Activated CD8-positive, alpha-beta memory T cell treated with anti-CD3 and anti-CD28 coated beads, Interleukin-2, amount 10 ng/mL, durations not matched to agents 7 days and 5 days (primary cell): ENCODE results near the gene REL. TPM values are rescaled to one million over a fixed set of nuclear protein-coding genes. Genes with fewer than 3 reads are reported as not detected.
"Not testable (repeated sequence)": the region's sequence is repeated elsewhere in the genome, so short reads cannot be mapped to it uniquely, and the experiment has no call there.

Experiments used
- ATAC-seq: fragments of 150-1000 bp; cut with Tn5 transposase; one replicate; pipeline ENCODE4 v1.10.0; 2021; ENCODE audit warnings: moderate library complexity
- CTCF ChIA-PET: fragments of 350-600 bp; sonication (Branson Sonifier 250); formaldehyde crosslinking; loops from one replicate; lab custom pipeline; 2021; ENCODE audit warnings: antibody characterized with exemption; lab: Charles Lee
- DNase-seq: peaks from one replicate; pipeline ENCODE4 v3.0.0-alpha.2; 2020
- H3K27ac Mint-ChIP-seq: one replicate; pipeline ENCODE4 v1.8.0; 2021; ENCODE audit warnings: mild to moderate bottlenecking, mixed read lengths
- H3K27me3 Mint-ChIP-seq: one replicate; pipeline ENCODE4 v1.8.0; 2021; ENCODE audit warnings: mixed read lengths
- H3K36me3 Mint-ChIP-seq: one replicate; pipeline ENCODE4 v1.8.0; 2021; ENCODE audit warnings: mild to moderate bottlenecking, mixed read lengths
- H3K4me1 Mint-ChIP-seq: one replicate; pipeline ENCODE4 v1.8.0; 2021; ENCODE audit warnings: mixed read lengths
- H3K4me3 Mint-ChIP-seq: one replicate; pipeline ENCODE4 v1.8.0; 2021; ENCODE audit warnings: mild to moderate bottlenecking, moderate library complexity, mixed read lengths
- H3K9me3 Mint-ChIP-seq: one replicate; pipeline ENCODE4 v1.8.0; 2022; ENCODE audit warnings: low read depth, mixed read lengths
- total RNA-seq, 2 experiments: library from RNA; stranded (reverse); gene quantifications; one replicate each; pipeline ENCODE4 v1.2.3, GENCODE V29; 2021

The REL gene
- total RNA-seq, 2 experiments from 2014 or later: 22.1 to 31.9 TPM

- no peak overlapping the region for H3K27ac Mint-ChIP-seq
- DNase-seq (no peak), ATAC-seq (no peak)
- H3K4me3 Mint-ChIP-seq: no peak overlapping the region
- CTCF ChIA-PET: no interaction called here
- no peaks in the 10 kb centered on the region for H3K27me3 Mint-ChIP-seq
- H3K4me1 Mint-ChIP-seq: peaks cover 11% of the 10 kb centered on the region
- H3K9me3 Mint-ChIP-seq: no peaks in the 10 kb centered on the region
- peaks cover 6% of the 10 kb centered on the region for H3K36me3 Mint-ChIP-seq
These were observed 5.9 kb upstream of the REL start for GRCh38 chr2:60875520-60875919.

GRCh38 chr2:60880643-60881046, 729 bp upstream of the REL start:
- CTCF ChIA-PET: no interaction called here
- Mint-ChIP-seq H3K9me3 (no peaks in the 10 kb centered on the region), H3K4me3 (peak overlapping the region; percentile 94), H3K27me3 (no peaks in the 10 kb centered on the region), H3K36me3 (peaks cover 3% of the 10 kb centered on the region), H3K27ac (peak overlapping the region; percentile 92), H3K4me1 (peaks cover 12% of the 10 kb centered on the region)
- DNase-seq (no peak), ATAC-seq (no peak)

GRCh38 chr2:60882971-60883753, 1.8 kb downstream of the REL start:
- peak; percentile 50 for DNase-seq
- peak; percentile 8 for ATAC-seq
- Mint-ChIP-seq H3K27me3 (no peaks in the 10 kb centered on the region), H3K9me3 (no peaks in the 10 kb centered on the region), H3K4me3 (peak overlapping the region; percentile 94), H3K36me3 (peaks cover 3% of the 10 kb centered on the region), H3K4me1 (peaks cover 25% of the 10 kb centered on the region), H3K27ac (peak overlapping the region; percentile 97)
- CTCF ChIA-PET: interaction anchor here (0.8 to 2.3 kb wide), 9 partner anchors 12 to 183 kb away, joined by 3 to 7 read pairs (median 4); partner anchors contain the start of gene SANBR

- peaks cover 31% of the 10 kb centered on the region for H3K4me1 Mint-ChIP-seq
These were observed 2.5 kb downstream of the REL start for GRCh38 chr2:60883896-60884295.

GRCh38 chr2:60884800-60885199, 3.4 kb downstream of the REL start:
- ATAC-seq (no peak), DNase-seq (no peak)
- Mint-ChIP-seq H3K9me3 (no peaks in the 10 kb centered on the region), H3K4me1 (peaks cover 38% of the 10 kb centered on the region), H3K27ac (peak overlapping the region; percentile 82), H3K27me3 (no peaks in the 10 kb centered on the region), H3K4me3 (peak overlapping the region; percentile 61), H3K36me3 (peaks cover 15% of the 10 kb centered on the region)
- CTCF ChIA-PET: interaction anchor here (1.3 kb wide), 1 partner anchor 9 kb away, joined by 3 read pairs; no protein-coding TSS in a partner anchor

More at GRCh38 chr2:60883896-60884295, 2.5 kb downstream of the REL start:
- H3K36me3 Mint-ChIP-seq: peaks cover 8% of the 10 kb centered on the region
- H3K9me3 Mint-ChIP-seq: no peaks in the 10 kb centered on the region
- H3K4me3 Mint-ChIP-seq: peak overlapping the region; percentile 94
- ATAC-seq: no peak
- DNase-seq: no peak
- CTCF ChIA-PET: no interaction called here
- H3K27ac Mint-ChIP-seq: peak overlapping the region; percentile 97
- no peaks in the 10 kb centered on the region for H3K27me3 Mint-ChIP-seq

- Mint-ChIP-seq H3K4me3 (peak overlapping the region; percentile 61), H3K9me3 (no peaks in the 10 kb centered on the region), H3K27me3 (no peaks in the 10 kb centered on the region), H3K36me3 (peaks cover 21% of the 10 kb centered on the region), H3K4me1 (peaks cover 44% of the 10 kb centered on the region), H3K27ac (peak overlapping the region; percentile 80)
- CTCF ChIA-PET: interaction anchor here (1.3 to 3.1 kb wide), 4 partner anchors 8 to 114 kb away, joined by 3 to 14 read pairs (median 4); no protein-coding TSS in a partner anchor
- DNase-seq (no peak), ATAC-seq (no peak)
These were observed 4.3 kb downstream of the REL start for GRCh38 chr2:60885683-60886082.

- Mint-ChIP-seq H3K4me1 (peaks cover 50% of the 10 kb centered on the region), H3K4me3 (no peak overlapping the region), H3K36me3 (peaks cover 26% of the 10 kb centered on the region), H3K27me3 (no peaks in the 10 kb centered on the region), H3K9me3 (no peaks in the 10 kb centered on the region), H3K27ac (no peak overlapping the region)
- CTCF ChIA-PET: interaction anchor here (1.7 to 3.1 kb wide), 3 partner anchors 18 to 112 kb away, joined by 3 to 14 read pairs (median 5); no protein-coding TSS in a partner anchor
- ATAC-seq (no peak), DNase-seq (no peak)
These were observed 5.6 kb downstream of the REL start for GRCh38 chr2:60886991-60887390.

- Mint-ChIP-seq H3K27ac (no peak overlapping the region), H3K4me3 (no peak overlapping the region), H3K36me3 (peaks cover 34% of the 10 kb centered on the region), H3K4me1 (peaks cover 52% of the 10 kb centered on the region), H3K9me3 (no peaks in the 10 kb centered on the region), H3K27me3 (no peaks in the 10 kb centered on the region)
- no peak for ATAC-seq
- DNase-seq: no peak
- CTCF ChIA-PET: no interaction called here
These were observed 7.5 kb downstream of the REL start for GRCh38 chr2:60888853-60889252.

- H3K36me3 Mint-ChIP-seq: peaks cover 40% of the 10 kb centered on the region
- H3K4me3 Mint-ChIP-seq, CTCF ChIA-PET: not testable (repeated sequence)
These were observed 8.4 kb downstream of the REL start for GRCh38 chr2:60889581-60890392.

GRCh38 chr2:60890393-60890707, 9.0 kb downstream of the REL start:
- Mint-ChIP-seq H3K4me1 (peaks cover 44% of the 10 kb centered on the region), H3K27ac (no peak overlapping the region), H3K27me3 (no peaks in the 10 kb centered on the region), H3K9me3 (no peaks in the 10 kb centered on the region), H3K4me3 (no peak overlapping the region), H3K36me3 (peaks cover 41% of the 10 kb centered on the region)
- ATAC-seq: no peak
- DNase-seq: no peak
- CTCF ChIA-PET: no interaction called here

More at GRCh38 chr2:60889581-60890392, 8.4 kb downstream of the REL start:
- not testable (repeated sequence) for ATAC-seq, H3K27me3 Mint-ChIP-seq, H3K27ac Mint-ChIP-seq, H3K9me3 Mint-ChIP-seq, DNase-seq
- peaks cover 50% of the 10 kb centered on the region for H3K4me1 Mint-ChIP-seq

GRCh38 chr2:60891180-60891579, 9.8 kb downstream of the REL start:
- H3K4me3 Mint-ChIP-seq: no peak overlapping the region
- ATAC-seq (no peak), DNase-seq (no peak)
- H3K4me1 Mint-ChIP-seq: peaks cover 37% of the 10 kb centered on the region
- no peak overlapping the region for H3K27ac Mint-ChIP-seq
- H3K27me3 Mint-ChIP-seq: no peaks in the 10 kb centered on the region
- H3K9me3 Mint-ChIP-seq: no peaks in the 10 kb centered on the region
- peaks cover 44% of the 10 kb centered on the region for H3K36me3 Mint-ChIP-seq
- CTCF ChIA-PET: no interaction called here

- CTCF ChIA-PET: no interaction called here
These were observed 17.2 kb downstream of the REL start for GRCh38 chr2:60898567-60898966.

GRCh38 chr2:60899230-60899891, 18.0 kb downstream of the REL start:
- Mint-ChIP-seq H3K27me3 (no peaks in the 10 kb centered on the region), H3K27ac (peak overlapping the region; percentile 65), H3K36me3 (peaks cover 53% of the 10 kb centered on the region), H3K9me3 (no peaks in the 10 kb centered on the region), H3K4me1 (peaks cover 15% of the 10 kb centered on the region), H3K4me3 (no peak overlapping the region)
- ATAC-seq: peak; percentile 33
- CTCF ChIA-PET: no interaction called here
- DNase-seq: no peak

More at GRCh38 chr2:60898567-60898966, 17.2 kb downstream of the REL start:
- no peak overlapping the region for H3K4me3 Mint-ChIP-seq
- DNase-seq (no peak), ATAC-seq (no peak)
- no peak overlapping the region for H3K27ac Mint-ChIP-seq
- peaks cover 17% of the 10 kb centered on the region for H3K4me1 Mint-ChIP-seq
- H3K27me3 Mint-ChIP-seq: no peaks in the 10 kb centered on the region
- H3K9me3 Mint-ChIP-seq: no peaks in the 10 kb centered on the region
- H3K36me3 Mint-ChIP-seq: peaks cover 59% of the 10 kb centered on the region
